GM19452 (cell line): ENCODE measurements around the gene DDA1.
"Not testable (repeated sequence)": the region's sequence is repeated elsewhere in the genome, so short reads cannot be mapped to it uniquely, and the experiment has no call there.

Experiments used
- ATAC-seq: cut with Tn5 transposase; IDR thresholded peaks from one replicate; pipeline ENCODE4 v1.9.1; 2021; ENCODE audit not compliant: unreplicated experiment

Gene DDA1

DNA sequence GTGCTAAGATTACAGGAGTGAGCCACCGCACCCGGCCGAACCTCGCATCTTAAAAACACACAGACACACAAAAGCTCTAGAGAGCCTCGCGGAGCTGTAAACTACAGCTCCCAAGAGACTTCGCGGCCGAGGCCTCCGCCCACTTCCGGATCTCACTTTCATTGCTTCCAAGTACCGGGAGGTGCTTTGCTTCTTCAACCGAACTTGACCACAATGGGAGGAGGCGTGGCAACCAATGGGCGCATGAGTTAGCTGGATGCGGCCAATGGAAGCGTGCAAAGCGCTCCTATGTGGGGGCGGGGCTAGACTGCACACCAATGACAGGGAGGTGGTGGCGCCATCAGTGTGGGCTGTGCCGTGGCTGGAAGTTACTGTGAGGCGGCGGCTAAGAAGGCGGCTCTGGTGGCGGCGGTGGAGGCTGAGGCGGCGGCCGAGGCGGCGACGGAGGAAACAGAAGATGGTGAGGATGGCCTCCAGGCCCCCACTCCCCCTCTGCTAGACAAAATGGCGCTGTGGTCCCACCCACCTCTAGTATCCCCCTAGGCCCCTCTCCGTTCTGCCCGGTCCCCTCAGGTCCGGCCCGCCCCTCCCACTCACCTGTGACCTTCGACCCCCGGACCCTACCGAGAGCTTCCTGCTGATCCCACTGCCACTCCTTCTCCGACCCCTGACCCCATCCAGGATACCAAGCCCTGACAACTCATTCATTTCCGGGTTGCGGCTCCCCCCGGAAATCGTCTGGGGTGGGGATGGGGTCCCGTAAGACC is at the start of gene DDA1:
Gene DDA1 (plus strand): TSS at position 366 of the 767 bp plus-strand sequence. CDS start 92 bp downstream, at position 458.
- peak; percentile 56 for ATAC-seq

DNA sequence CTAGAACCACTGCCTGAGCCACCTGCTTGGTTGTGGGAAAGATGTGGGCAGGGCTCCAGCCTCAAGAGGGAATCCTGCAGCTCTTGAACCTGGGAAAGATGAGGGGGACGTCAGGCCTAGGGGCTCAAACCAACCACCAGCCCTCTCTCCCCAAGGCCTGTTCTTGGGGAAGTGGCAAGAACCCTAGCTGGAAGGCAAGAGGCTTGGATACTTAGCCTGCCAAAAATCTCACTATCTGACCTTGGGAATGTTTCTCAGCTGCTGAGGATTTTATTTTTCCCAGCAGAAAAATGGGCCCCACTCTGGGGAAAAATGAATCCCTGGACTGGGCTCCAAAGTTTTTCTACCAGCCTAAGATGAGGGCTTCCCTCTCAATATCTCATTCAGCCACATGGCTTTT is 49.4 kb upstream of the DDA1 start:
- ATAC-seq: no peak

DNA sequence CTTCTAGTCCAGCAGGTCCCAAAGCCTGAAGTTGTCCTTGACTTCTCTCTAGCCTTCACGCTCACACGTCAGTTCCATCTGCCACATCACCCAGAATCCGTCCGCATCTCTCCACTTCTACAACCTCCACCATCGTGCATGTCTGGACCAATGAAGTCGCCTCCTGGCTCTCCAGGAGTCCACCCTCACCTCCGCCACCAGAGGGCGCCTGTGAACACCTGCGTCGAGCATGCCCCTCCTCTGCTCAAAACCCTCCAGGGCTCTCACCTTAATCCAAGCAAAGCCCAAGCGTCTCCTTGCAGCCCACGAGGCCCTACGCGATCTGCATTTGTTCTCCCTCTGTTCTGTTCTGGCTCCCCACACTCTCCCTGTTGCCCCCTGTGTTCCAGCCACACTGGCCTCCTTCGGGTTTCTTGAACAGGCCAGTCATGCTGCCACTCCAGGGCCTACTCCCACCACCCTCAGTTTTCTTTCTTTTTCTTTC is 48.5 kb upstream of the DDA1 start:
- ATAC-seq: peak; percentile 66

DNA sequence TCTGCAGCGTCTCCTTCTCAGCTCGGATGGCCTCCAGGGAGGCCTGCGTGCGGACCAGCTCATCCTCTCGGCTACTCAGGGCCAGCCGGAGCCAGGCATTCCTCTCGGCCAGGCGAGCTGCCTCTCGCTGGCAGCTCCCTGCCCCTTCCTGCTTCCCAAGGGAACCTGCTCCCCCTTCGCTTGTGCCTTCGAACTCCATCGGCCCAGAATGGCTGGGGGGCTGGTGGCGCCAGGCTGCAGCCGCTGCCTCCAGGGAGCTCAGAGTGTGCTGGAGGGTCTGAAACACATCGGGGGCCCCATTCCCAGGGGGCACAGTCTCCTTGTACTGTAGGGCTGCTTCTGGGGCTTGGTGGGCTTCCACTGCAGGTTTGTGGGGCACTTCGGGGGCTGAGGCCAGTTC is 46.8 kb upstream of the DDA1 start:
- ATAC-seq: no peak

DNA sequence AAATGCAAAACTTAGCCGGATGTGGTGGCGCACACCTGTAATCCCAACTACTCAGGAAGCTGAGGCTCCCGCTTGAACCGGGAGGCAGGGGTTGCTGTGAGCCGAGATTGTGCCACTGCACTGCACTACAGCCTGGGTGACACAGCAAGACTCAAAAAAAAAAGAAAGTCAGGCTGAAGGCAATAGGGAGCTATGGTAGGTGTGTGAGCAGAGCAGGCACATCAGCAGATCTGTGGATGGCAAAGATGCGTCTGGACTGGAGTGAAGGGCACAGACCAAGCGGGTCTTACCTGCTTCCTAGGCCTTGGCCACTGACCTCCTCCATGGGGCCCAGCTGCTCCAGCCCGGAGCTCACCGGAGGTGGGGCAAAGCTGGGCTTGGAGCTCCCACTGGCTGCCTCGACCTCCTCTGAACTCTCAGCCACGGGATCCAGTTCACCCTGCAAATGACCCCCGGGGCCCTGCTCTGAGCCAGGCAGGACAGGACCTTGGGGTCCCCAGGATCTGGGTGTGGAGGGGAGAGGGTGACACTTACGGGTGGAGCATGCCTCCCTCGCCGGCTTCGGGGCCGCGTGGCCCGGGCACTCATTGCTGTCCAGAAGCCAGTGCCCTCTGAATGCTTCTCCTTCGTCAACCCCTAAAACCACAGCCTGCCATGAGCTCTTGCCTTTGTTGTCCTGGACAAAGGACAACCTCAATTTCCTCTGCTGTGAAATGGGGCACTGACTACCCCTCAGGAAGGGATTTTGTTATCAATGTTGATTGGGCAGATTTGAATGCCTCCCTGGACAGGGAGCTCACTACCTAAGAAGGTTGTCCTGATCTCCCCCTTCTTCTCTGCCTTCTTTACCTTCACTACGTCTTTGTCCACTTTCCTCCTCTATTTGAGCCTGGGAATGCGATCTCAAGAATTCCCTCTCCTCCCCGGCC is 45.4 kb upstream of the DDA1 start:
- no peak for ATAC-seq

DNA sequence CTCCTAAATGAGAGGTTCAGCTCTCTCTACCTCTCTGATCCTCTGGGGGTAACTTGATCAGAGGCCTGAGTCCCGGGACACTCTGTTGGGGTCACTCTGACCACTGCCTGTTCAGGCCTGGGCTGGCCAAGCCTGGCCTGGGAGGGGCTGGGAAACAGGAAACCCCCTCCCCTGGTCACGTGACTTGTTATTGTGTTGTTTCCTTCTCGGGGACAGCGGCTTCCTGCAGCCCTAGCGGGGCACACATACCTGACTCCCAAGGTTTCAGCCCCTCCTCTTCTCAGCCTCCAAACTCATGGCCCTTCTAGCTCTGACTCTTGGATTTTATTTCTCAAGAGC is 44.8 kb upstream of the DDA1 start, which contains the start of gene USHBP1:
Gene USHBP1 (minus strand): TSS at position 105 of the 339 bp plus-strand sequence. CDS start 446 bp downstream, outside the sequence.
- ATAC-seq: no peak

DNA sequence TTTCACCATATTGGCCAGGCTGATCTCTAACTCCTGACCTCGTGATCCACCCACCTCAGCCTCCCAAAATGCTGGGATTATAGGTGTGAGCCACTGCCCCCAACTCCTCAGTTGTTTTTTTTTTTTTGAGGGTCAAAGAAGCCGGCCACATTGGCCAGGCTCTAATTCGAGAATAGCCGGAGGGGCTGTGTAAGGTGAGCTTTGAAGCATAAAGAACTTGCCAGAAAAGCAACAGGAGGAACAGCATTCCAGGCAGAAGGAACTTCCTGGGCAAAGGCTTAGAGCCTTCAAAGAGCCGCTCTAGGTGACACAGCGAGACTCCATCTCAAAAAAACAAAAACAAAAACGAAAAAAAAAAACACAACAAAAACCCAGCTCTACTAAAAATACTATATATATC is 43.3 kb upstream of the DDA1 start:
- ATAC-seq: no peak

DNA sequence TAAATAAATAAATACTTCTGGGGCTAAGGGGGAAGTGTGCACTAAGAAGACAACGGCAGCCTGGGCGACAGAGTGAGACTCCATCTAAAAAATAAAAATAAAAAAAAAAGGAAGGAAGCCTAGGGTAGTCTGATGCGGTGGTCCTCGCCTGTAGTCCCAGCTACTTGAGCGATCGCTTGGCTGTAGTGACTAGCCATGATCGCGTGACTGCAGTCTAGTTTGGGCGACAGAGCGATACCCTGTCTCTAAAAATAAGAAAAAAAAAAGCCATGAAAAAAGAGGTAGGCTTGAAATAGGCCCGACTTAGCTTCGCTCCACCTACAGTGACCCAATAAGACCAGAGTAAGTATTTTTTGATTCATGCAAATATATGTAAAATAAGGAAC is 42.8 kb upstream of the DDA1 start:
- peak; percentile 11 for ATAC-seq

DNA sequence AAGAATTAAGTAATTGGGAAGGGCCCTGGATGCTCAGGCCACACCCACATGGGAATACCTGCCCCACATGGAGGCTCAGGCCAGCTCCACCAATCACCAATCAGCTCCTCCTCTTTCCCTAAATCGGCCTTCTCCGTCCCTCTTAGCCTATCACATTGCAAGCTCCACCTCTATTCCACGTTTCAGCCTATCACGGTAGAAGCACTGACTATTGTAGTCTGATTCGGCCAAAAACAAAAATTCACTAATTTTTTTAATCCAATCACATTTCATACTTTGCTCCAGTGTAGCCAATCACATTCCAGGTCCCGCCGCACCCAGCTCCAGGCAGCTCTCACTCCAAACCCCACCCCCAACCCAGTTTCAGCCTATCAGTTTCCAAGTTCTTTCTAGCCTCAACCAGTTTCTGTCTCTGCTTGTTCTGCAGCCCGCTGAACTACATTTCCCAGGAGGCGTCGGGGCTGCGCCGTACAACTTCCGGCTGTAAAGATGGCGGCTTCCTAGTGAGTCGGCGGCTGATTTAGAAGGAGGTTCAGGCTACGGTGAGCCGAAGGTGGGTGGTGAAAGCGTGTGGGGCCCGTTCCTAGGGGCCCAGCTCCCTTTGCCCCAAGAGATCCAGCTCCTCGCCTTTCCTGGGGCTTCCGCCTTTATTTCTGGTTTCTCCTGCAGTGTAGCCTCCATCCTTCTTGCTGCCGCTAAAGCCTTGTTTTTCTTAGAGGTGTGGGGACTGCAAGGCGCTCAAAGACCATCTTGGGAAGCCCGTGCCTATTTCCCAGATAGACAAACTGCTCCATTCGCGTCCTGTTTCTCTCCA is 42.2 kb upstream of the DDA1 start, which contains the start of gene BABAM1:
Gene BABAM1 (plus strand): TSS at position 469 of the 814 bp plus-strand sequence. CDS start 1,364 bp downstream, outside the sequence.
- peak; percentile 84 for ATAC-seq

DNA sequence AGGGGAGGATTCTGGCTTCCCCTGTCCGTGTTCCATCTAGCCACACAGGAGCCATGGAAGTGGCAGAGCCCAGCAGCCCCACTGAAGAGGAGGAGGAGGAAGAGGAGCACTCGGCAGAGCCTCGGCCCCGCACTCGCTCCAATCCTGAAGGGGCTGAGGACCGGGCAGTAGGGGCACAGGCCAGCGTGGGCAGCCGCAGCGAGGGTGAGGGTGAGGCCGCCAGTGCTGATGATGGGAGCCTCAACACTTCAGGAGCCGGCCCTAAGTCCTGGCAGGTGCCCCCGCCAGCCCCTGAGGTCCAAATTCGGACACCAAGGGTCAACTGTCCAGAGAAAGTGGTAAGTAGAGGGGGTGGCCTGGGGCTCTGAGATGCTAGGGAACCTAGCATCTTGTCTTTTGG is 40.6 kb upstream of the DDA1 start:
- ATAC-seq: no peak

DNA sequence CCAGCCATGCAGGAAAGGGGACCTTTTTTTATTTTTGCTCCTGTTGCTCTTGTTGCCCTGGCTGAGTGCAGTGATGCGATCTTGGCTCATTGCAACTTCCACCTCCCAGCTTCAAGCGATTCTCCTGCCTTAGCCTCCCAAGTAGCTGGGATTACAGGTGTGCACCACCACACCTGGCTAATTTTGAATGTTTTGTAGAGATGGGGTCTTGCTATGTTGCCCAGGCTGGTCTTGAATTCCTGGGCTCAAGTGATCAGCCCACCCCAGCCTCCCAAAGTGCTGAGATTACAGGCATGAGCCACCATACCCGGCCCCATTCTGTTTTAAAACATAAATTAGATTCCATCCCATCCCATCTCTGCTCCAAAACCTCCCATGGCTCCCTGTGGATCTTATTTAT is 34.5 kb upstream of the DDA1 start:
- not testable (repeated sequence) for ATAC-seq

DNA sequence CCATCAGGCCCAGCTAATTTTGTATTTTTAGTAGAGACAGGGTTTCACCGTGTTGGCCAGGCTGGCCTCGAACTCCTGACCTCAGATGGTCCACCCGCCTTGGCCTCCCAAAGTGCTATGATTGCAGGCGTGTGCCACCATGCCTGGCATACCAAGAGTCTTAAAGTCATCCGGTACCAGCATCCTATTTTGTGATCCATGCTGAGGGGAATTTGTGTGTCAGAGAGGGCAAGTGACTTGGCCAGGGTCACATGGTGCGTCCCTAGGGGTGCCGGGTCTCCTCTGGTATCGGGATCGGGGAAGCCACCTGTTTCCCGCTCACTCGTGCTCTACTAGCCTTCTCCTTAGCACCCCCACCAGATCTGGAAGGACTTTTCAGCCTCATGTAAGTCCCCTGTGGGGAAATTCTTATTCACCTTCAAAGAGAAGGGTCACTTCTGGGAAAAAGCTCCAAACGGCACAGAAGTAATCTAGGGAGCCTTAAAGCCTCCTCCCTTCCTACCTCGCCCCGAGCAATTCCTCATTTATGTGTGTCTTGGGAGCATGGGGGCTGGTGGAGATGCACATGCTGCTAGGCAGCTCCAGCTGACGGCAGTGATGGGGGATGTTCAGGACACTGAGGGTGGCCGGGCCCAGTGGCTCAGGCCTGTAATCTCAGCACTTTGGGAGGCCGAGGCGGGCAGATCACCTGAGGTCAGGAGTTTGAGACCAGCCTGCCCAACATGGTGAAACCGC is 33.8 kb upstream of the DDA1 start:
- no peak for ATAC-seq

DNA sequence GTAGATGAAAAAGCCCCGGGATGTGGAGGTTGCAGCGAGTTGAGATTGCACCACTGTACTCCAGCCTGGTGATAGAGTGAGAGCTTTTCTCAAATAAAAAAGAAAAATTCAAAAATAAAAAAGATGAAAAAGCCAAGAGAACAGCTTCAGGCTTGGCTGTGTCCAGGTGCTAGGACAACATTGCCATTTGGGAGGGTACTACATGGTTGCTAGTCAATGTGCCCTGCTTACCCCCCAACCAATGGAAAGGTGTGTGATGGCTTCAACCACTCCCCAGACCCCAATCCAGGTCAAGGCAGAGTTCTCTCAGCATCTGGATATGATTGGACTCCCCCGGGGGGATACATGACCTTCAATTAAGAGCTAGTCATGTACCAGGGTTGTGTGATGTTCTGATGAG is 29.9 kb upstream of the DDA1 start:
- ATAC-seq: no peak

DNA sequence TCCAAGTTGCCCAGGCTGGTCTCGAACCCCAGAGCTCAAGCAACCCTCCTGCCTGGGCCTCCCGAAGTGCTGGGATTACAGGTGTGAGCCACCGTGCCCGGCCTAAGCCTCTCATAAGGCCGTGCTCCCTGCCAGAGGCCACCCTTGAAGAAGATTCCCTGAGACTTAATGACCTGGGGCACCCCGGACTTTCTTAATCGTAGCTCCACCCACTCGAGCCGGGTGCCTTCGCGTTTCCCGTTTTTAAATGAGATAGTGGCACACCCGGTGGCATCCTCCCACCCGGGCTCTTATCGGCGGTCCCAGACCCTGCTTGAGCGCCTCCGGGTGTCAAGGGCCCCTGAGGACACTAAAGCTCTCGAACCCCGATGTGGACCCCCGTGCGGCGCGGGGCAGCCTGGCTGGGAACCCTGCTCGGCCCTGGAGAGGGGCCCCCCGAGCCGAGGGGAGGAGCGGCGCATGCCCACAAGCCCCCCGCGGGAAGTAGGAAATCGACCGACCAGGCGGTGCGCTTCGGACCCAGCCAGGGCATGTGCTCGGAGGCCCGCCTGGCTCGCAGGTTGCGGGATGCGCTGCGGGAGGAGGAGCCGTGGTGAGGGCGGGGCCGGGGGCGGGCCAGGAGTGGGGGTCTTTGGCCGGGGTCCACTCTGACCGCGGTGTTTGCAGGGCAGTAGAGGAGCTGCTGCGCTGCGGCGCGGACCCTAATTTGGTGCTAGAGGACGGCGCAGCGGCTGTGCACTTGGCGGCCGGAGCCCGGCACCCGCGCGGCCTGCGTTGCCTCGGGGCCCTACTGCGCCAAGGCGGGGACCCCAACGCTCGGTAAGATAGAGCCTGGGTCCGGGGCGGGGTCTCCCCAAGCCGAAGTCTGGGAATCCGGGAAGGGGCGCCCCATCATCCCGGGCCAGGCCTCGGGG is 27.7 kb upstream of the DDA1 start, which contains the start of gene ANKLE1:
Gene ANKLE1 (plus strand): TSS at position 511 of the 914 bp plus-strand sequence. CDS start 20 bp downstream, at position 531.
- ATAC-seq: no peak

DNA sequence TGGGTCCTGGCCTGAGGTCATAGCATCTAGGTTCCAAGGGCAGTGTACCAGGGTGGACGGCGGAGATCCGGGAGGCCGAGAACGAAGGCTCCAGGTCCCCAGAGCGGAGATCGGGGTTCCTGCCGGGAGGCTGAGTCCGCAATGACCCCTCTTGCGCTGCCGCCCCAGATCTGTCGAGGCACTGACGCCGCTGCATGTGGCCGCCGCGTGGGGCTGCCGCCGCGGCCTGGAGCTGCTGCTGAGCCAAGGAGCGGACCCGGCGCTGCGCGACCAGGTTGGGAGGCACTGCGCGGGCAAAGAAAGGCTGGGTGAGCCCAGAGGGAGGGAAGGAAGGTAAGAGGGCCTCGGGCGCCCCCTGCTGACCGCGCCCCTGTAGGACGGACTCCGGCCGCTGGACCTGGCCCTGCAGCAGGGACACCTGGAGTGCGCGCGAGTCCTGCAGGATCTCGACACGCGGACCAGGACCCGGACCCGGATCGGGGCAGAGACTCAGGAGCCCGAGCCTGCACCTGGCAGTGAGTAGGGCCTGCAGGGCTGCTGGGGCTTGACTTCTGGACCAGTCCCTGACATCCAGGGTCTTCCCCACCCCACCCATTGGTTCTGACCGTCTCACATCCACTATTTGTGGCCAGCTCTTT is 26.8 kb upstream of the DDA1 start:
- no peak for ATAC-seq

DNA sequence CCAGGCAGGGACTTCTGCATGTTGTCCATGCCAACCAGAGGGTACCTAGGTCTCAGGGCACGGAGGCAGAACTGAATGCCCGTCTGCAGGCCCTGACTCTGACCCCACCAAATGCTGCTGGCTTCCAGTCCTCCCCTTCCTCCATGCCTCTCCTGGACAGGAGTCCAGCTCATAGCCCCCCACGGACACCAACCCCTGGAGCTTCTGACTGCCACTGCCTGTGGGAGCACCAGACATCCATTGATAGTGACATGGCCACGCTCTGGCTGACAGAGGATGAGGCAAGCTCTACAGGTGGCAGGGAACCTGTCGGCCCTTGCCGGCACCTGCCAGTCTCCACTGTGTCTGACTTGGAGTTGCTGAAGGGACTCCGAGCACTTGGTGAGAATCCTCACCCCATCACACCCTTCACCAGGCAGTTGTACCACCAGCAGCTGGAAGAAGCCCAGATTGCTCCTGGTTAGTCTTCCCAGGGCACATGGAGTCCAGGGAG is 25.8 kb upstream of the DDA1 start:
- no peak for ATAC-seq

DNA sequence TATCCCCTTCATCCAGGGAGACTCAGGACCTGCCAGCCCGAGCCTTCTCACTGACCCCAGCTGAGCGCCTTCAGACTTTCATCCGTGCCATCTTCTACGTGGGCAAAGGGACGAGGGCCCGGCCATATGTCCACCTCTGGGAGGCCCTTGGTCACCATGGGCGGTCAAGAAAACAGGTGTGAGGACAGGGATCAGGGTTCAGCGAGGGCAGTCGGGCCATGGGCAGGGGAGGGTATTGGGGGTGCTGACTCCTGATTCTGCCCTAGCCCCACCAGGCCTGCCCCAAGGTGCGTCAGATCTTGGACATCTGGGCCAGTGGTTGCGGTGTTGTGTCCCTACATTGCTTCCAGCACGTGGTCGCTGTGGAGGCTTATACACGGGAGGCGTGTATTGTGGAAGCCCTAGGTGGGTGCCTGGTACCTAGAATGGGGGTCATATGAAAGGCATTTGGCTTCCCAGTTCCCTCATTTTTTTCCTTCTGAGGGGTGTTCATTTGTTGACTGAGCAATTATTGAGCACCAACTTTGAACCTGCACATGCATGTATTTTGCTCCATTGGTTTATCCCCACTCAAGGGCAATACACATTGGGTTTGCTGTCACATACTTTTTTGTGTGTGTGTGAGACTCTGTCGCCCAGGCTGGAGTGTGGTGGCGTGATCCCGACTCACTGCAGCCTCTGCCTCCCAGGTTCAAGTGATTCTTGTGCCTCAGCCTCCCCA is 23.8 kb upstream of the DDA1 start:
- ATAC-seq: no peak

DNA sequence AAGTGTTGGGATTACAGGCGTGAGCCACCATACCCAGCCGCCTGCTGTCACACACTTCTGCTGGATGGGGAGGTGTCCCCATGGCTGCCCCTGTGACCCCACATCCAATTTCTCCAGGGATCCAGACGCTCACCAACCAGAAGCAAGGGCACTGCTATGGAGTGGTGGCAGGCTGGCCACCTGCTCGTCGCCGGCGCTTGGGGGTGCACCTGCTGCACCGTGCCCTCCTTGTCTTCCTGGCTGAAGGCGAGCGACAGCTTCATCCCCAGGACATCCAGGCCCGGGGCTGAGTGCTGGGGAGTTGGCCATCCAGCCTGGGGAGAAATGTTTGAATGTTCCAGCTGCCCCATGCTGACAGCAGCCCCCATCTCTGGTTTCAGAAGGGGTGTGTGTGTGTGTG is 23.1 kb upstream of the DDA1 start:
- ATAC-seq: no peak
